Activated B cell treated with CpG ODN at 0.5 μM for 24 hours (primary cell): ENCODE data around the gene CTDP1. TPM values are rescaled to one million over a fixed set of nuclear protein-coding genes. Genes with fewer than 3 reads are reported as not detected.

ENCODE experiments used
- ATAC-seq: fragments of 200-7000 bp; cut with Tn5 transposase; one replicate; pipeline ENCODE4 v1.10.0; 2021; ENCODE audit warnings: low read depth, mild to moderate bottlenecking, moderate library complexity
- CTCF ChIA-PET: fragments of 350-600 bp; sonication (Branson Sonifier 250); formaldehyde crosslinking; loops from one replicate; lab custom pipeline; 2021; ENCODE audit warnings: antibody characterized with exemption; lab: Charles Lee
- POLR2A ChIA-PET: fragments of 350-600 bp; sonication (Branson Sonifier 250); formaldehyde crosslinking; loops from one replicate; lab custom pipeline; 2021; ENCODE audit warnings: antibody characterized with exemption; lab: Charles Lee
- DNase-seq: peaks from one replicate; pipeline ENCODE4 v3.0.0; 2022
- H3K27ac Mint-ChIP-seq: one replicate; pipeline ENCODE4 v1.8.0; 2020; ENCODE audit warnings: mixed read lengths
- H3K27me3 Mint-ChIP-seq: one replicate; pipeline ENCODE4 v1.8.0; 2021; ENCODE audit warnings: mixed read lengths
- H3K36me3 Mint-ChIP-seq: one replicate; pipeline ENCODE4 v1.8.0; 2021; ENCODE audit warnings: low read depth, mixed read lengths
- H3K4me1 Mint-ChIP-seq: one replicate; pipeline ENCODE4 v1.8.0; 2021; ENCODE audit warnings: mixed read lengths
- H3K4me3 Mint-ChIP-seq: one replicate; pipeline ENCODE4 v1.8.0; 2020; ENCODE audit warnings: mild to moderate bottlenecking, mixed read lengths
- H3K9me3 Mint-ChIP-seq: one replicate; pipeline ENCODE4 v1.8.0; 2020; ENCODE audit warnings: mixed read lengths
- CTCF ChIP-seq: fragments of 200-600 bp; IDR thresholded peaks from one replicate; pipeline ENCODE4 v1.8.0; 2022; ENCODE audit warnings: antibody characterized with exemption, mild to moderate bottlenecking
- intact Hi-C: fragments of 100-400 bp; cut with micrococcal nuclease; formaldehyde crosslinking; loops from one replicate; pipeline ENCODE4 v1.15.1; 2024
- total RNA-seq: library from RNA; stranded (reverse); gene quantifications from 2 replicates; pipeline ENCODE4 v1.2.3, GENCODE V29; 2022

CTDP1 gene
- total RNA-seq, 1 donor from 2014 or later = 33.8 TPM

GRCh38 chr18:79637921-79638909, 41.4 kb upstream of the CTDP1 start:
- peaks cover 5% of the 10 kb centered on the region for H3K9me3 Mint-ChIP-seq
- intact Hi-C loops = no loop called here
- ChIA-PET POLR2A (no interaction called here), CTCF (interaction anchor here (1.2 kb wide), 1 partner anchor 259 kb away, joined by 4 read pairs; no protein-coding TSS in a partner anchor)
- peaks cover 16% of the 10 kb centered on the region for H3K4me1 Mint-ChIP-seq
- no peak for DNase-seq
- no peak overlapping the region for H3K27ac Mint-ChIP-seq
- no peaks in the 10 kb centered on the region for H3K36me3 Mint-ChIP-seq
- H3K4me3 Mint-ChIP-seq = no peak overlapping the region
- no peaks in the 10 kb centered on the region for H3K27me3 Mint-ChIP-seq
- ATAC-seq = no peak
- no peak for TF ChIP-seq CTCF

DNA sequence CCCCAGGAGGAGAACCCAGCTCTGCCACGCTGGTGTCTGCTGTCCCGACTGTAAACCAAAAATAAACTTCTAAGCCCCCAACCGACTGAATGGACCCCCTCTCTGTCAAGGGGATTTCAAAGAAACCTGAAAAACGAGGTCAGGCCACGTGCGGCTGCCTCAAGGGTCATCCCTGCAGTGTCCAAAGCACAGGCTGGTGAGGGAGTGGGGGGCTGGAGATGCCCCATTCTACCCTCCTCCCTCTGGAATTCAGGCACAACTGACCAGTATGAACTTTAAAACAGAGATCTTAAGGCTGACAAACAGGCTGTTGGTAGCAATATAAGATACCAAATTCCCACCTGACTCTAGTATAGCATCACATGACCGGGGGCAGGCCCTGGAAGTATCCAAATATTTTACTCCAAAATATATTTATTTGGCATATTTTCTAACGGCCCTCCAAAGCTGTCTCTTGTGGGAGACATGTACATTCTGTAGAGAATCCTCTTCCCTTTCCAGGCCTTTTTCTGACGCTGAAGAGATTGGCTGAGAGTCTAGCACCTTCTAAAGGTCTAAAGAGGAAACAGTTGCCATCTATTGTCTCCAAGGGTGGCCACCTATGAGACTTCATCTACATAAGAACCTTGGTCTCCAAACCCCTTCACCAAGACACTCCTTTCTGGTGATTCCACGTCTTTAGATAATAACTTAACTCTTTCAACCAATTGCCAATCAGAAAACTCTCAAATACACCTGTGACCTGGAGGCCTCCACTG, 40.4 kb upstream of the CTDP1 start:
- CTCF ChIA-PET = interaction anchor here (1.2 kb wide), 1 partner anchor 260 kb away, joined by 4 read pairs; no protein-coding TSS in a partner anchor
- Mint-ChIP-seq H3K36me3 (no peaks in the 10 kb centered on the region), H3K27ac (no peak overlapping the region), H3K9me3 (no peaks in the 10 kb centered on the region), H3K4me1 (peaks cover 27% of the 10 kb centered on the region), H3K27me3 (no peaks in the 10 kb centered on the region), H3K4me3 (no peak overlapping the region)
- DNase-seq (no peak), ATAC-seq (no peak)
- TF ChIP-seq CTCF = no peak
- POLR2A ChIA-PET = no interaction called here
- intact Hi-C loops = no loop called here

DNA sequence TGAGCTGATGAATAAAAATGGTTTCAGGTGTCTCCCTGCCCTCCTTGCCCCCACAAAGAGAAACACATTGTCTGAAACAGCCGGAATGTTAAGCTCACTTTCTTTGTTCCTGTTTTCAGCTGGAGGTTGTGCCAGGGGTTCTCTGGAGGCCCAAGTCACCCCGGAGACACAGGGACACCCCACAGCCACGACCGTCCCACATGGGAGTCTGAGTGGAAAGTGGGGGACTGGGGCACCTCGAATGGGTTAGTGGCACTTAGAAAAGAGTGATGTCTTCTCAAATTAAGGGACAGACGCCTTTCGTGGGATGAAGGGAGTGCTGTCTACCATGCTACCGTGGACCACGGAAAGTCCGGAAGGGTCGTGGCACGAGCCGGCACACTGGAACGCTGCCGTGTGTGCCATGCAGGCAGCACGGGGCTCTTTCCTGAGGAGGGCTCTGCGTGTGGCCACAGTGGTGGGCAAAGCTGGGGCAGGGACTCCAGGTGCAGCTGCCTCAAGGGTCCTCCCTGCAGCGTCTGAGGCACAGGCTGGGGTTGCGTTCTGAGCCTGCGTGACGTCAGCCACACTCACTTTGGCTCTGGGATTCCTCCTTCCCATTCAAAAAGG, 39.4 kb upstream of the CTDP1 start:
- Mint-ChIP-seq H3K27ac (no peak overlapping the region), H3K36me3 (no peaks in the 10 kb centered on the region), H3K27me3 (no peaks in the 10 kb centered on the region), H3K4me3 (no peak overlapping the region), H3K9me3 (no peaks in the 10 kb centered on the region), H3K4me1 (peaks cover 24% of the 10 kb centered on the region)
- ChIA-PET CTCF (interaction anchor here (1.1 kb wide), 1 partner anchor 261 kb away, joined by 3 read pairs; no protein-coding TSS in a partner anchor), POLR2A (interaction anchor here (0.6 kb wide), 1 partner anchor 253 kb away, joined by 6 read pairs; no protein-coding TSS in a partner anchor)
- TF ChIP-seq CTCF = no peak
- ATAC-seq = no peak
- DNase-seq = no peak
- intact Hi-C loops = loop anchor here (5.0 to 10.0 kb wide), 2 partner anchors 173 to 655 kb away; no protein-coding TSS in a partner anchor

DNA sequence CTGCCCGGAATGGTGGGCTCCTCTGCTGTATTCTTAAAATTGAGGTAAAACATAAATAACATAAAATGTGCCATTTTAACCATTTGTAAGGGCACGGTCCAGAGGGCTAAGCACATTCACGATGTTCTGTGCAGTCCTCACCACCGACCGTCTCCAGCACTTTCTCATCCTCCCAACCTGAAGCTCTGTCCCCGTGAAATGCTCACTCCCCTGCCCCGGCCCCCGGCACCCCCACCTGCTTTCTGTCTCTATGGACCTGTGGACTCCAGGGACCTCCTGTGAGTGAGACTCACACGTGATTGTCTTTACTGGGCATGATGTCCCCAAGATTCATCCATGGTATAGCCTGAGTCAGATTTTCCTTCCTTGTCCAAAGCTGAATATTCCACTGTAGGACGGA, 38.7 kb upstream of the CTDP1 start:
- ChIA-PET CTCF (interaction anchor here (1.1 kb wide), 1 partner anchor 262 kb away, joined by 3 read pairs; no protein-coding TSS in a partner anchor), POLR2A (no interaction called here)
- H3K27ac Mint-ChIP-seq = no peak overlapping the region
- DNase-seq (no peak), ATAC-seq (no peak)
- no peaks in the 10 kb centered on the region for H3K9me3 Mint-ChIP-seq
- H3K4me1 Mint-ChIP-seq = peaks cover 24% of the 10 kb centered on the region
- no peaks in the 10 kb centered on the region for H3K27me3 Mint-ChIP-seq
- no peaks in the 10 kb centered on the region for H3K36me3 Mint-ChIP-seq
- intact Hi-C loops = loop anchor here (5.0 to 10.0 kb wide), 2 partner anchors 174 to 656 kb away; no protein-coding TSS in a partner anchor
- no peak for TF ChIP-seq CTCF
- H3K4me3 Mint-ChIP-seq = no peak overlapping the region
